Measurements from ENCODE around the gene GREB1. TPM values are rescaled to one million over a fixed set of nuclear protein-coding genes. Genes with fewer than 3 reads are reported as not detected.

The GREB1 gene
- total and polyA plus RNA-seq, 2 of the 13 experiments (the other 11 are each of a cell fraction or from before 2014, with no cell fraction given) = 31.3 to 61.2 TPM

- BruUV-seq (replicated peaks) = no TSS peak
- POLR2A ChIA-PET = no interaction called here
- Histone ChIP-seq H4K20me1 (ENCODE audit: insufficient read depth, low read length) (no peaks in the 10 kb centered on the region), H3K36me3 (replicated peaks in 1 of 2; ENCODE audit: control insufficient read depth in 1 of 2, insufficient read depth in 2 of 2, low read length in 2 of 2) (peaks cover 54 to 95% of the 10 kb centered on the region in 2 experiments), H3K9ac (ENCODE audit: insufficient read depth, low read depth, low read length) (no peak overlapping the region), H3K9me3 (ENCODE audit: low read length) (no peaks in the 10 kb centered on the region), H3K4me3 (replicated peaks in 1 of 3; ENCODE audit: insufficient read depth in 1 of 3, low read depth in 2 of 3, low read length in 3 of 3) (no peak overlapping the region), H3K27ac (ENCODE audit: extremely low read length, insufficient read depth, low read length) (no peak overlapping the region), H3K4me1 (ENCODE audit: insufficient read depth, low read length) (peaks cover 12% of the 10 kb centered on the region), H2AFZ (ENCODE audit: low read length) (no peak overlapping the region), H3K27me3 (ENCODE audit: control insufficient read depth in 1 of 2, insufficient read depth in 2 of 2, low read length in 2 of 2) (no peaks in the 10 kb centered on the region), H3K4me2 (ENCODE audit: low read depth, low read length) (no peak overlapping the region), H3K79me2 (ENCODE audit: insufficient read depth, low read length) (no peaks in the 10 kb centered on the region)
- ATAC-seq = peak; percentile 13
- in situ Hi-C loops (cut with HindIII; ENCODE audit: extremely low pct_ligation_motif_present, low pct_unique_long_range_greater_than_20kb) (loop anchor here (10.0 kb wide), 1 partner anchor 455 kb away; a partner anchor contains a TSS), intact Hi-C loops (cut with micrococcal nuclease; ENCODE audit: unreplicated experiment) (loop anchor here (10.0 kb wide), 1 partner anchor 95 kb away; no protein-coding TSS in a partner anchor)
- no peak for FAIRE-seq
- 97% methylated on average over 12 of the region's 12 CpGs for WGBS (ENCODE audit: low lambda C conversion rate)
- CTCF ChIA-PET (ENCODE audit: low intra/inter-chr PET ratio, low total read pairs) = no interaction called here
- no peak for DNase-seq (ENCODE audit: low spot score)
- TF ChIP-seq YY1 (IDR thresholded peaks at IDR 0.05; ENCODE audit: insufficient read depth, insufficient replicate concordance, low read depth, low read length) (no peak), SALL2 (CRISPR knock-in tag; IDR thresholded peaks at IDR 0.05) (no peak), POLR2AphosphoS2 (IDR thresholded peaks at IDR 0.05; ENCODE audit: low read depth, low read length) (peak; percentile 28), ZBTB7B (CRISPR knock-in tag; IDR thresholded peaks at IDR 0.05) (no peak), ZBTB33 (CRISPR knock-in tag; IDR thresholded peaks at IDR 0.05) (0 out of 2 replicates have a peak, but pooled peaks have one; percentile 31), CREM (IDR thresholded peaks at IDR 0.05) (no peak), CREM (CRISPR knock-in tag; IDR thresholded peaks at IDR 0.05) (no peak), ZNF407 (CRISPR knock-in tag; IDR thresholded peaks at IDR 0.05; ENCODE audit: not compliant biosample characterization) (peak; percentile 39), CBX5 (CRISPR knock-in tag; IDR thresholded peaks at IDR 0.05; ENCODE audit: borderline replicate concordance) (no peak), ZNF569 (CRISPR knock-in tag; IDR thresholded peaks at IDR 0.05; ENCODE audit: borderline replicate concordance) (no peak), SMAD1 (CRISPR knock-in tag; IDR thresholded peaks at IDR 0.05; ENCODE audit: borderline replicate concordance, low read depth) (no peak), ZNF788 (CRISPR knock-in tag; IDR thresholded peaks at IDR 0.05; ENCODE audit: borderline replicate concordance) (0 out of 2 replicates have a peak, but pooled peaks have one; percentile 22)
Observed at GRCh38 chr2:11589316-11589940, 55.6 kb downstream of the GREB1 start.

Measured in HepG2 (cell line).